ENCODE results near the gene APOL3. TPM values are rescaled to one million over a fixed set of nuclear protein-coding genes. Genes with fewer than 3 reads are reported as not detected.

The APOL3 gene
- polyA plus RNA-seq, 1 of the 3 experiments (the other 2 are of a cell fraction) = 1.1 TPM

DNA sequence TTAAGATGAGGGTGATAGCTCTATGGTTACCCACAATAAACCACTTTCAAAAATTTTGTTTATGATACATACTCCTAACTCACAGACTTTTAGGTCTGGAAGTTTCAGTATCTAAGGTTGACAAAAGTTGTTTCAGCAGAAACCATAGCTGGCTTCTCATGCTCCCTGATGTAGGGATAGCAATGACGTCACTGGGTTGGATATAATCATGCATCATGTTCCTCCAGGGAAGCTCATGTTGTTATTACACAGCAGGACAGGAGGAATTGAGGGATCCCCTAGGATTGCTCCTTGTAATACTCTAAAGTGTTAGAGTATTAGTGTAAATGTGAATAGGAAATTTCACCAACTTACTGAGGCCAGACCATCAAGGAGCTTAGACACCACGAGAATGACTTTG is 23.6 kb downstream of the APOL3 start:
- Histone ChIP-seq H3K9me3 (no peaks in the 10 kb centered on the region), H3F3A (replicated peaks; ENCODE audit: insufficient read depth) (no peaks in the 10 kb centered on the region), H3K4me3 (ENCODE audit: low read depth in 2 of 2, low read length in 1 of 2) (no peak overlapping the region), H3K9me2 (no peaks in the 10 kb centered on the region), H3K27ac (ENCODE audit: low read depth in 2 of 2, low read length in 1 of 2) (no peak overlapping the region), H3K36me3 (replicated peaks in 1 of 2; ENCODE audit: control insufficient read depth in 1 of 2, insufficient read depth in 2 of 2, low read length in 1 of 2) (no peaks in the 10 kb centered on the region), H3K4me2 (no peak overlapping the region), H2AFZ (ENCODE audit: low read depth) (no peak overlapping the region), H3K79me2 (ENCODE audit: insufficient read depth) (no peaks in the 10 kb centered on the region), H3K27me3 (ENCODE audit: insufficient read depth) (peaks cover 14% of the 10 kb centered on the region; the same call in 1 of the 2 replicates), H4K20me1 (ENCODE audit: insufficient read depth) (no peaks in the 10 kb centered on the region), H3K9ac (no peak overlapping the region), H3K4me1 (ENCODE audit: control insufficient read depth in 1 of 2, insufficient read depth in 2 of 2, low read depth in 1 of 2, low read length in 1 of 2) (no peaks in the 10 kb centered on the region)
- no peak for DNase-seq
- POLR2A ChIA-PET = no interaction called here
- CTCF ChIA-PET = interaction anchor here (0.9 to 2.4 kb wide), 5 partner anchors 12 to 150 kb away, joined by 3 to 12 read pairs (median 5); no protein-coding TSS in a partner anchor
- TF ChIP-seq, protein P1, sequence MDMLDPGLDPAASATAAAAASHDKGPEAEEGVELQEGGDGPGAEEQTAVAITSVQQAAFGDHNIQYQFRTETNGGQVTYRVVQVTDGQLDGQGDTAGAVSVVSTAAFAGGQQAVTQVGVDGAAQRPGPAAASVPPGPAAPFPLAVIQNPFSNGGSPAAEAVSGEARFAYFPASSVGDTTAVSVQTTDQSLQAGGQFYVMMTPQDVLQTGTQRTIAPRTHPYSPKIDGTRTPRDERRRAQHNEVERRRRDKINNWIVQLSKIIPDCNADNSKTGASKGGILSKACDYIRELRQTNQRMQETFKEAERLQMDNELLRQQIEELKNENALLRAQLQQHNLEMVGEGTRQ (IDR thresholded peaks at IDR 0.05; ENCODE audit: borderline replicate concordance, low read depth, low read length) = no peak
- TF ChIP-seq SIN3A (IDR thresholded peaks at IDR 0.05; ENCODE audit: borderline replicate concordance, low read depth, low read length) (no peak), TEAD4 (IDR thresholded peaks at IDR 0.05; ENCODE audit: borderline replicate concordance, insufficient read depth) (no peak), YY1 (IDR thresholded peaks at IDR 0.05; ENCODE audit: low read depth) (no peak), GABPA (IDR thresholded peaks at IDR 0.05; ENCODE audit: low read depth) (no peak), MXI1 (IDR thresholded peaks at IDR 0.05; ENCODE audit: low read depth, low read length) (no peak)
- TF ChIP-seq, protein P2, sequence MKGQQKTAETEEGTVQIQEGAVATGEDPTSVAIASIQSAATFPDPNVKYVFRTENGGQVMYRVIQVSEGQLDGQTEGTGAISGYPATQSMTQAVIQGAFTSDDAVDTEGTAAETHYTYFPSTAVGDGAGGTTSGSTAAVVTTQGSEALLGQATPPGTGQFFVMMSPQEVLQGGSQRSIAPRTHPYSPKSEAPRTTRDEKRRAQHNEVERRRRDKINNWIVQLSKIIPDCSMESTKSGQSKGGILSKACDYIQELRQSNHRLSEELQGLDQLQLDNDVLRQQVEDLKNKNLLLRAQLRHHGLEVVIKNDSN (IDR thresholded peaks at IDR 0.05; ENCODE audit: borderline replicate concordance, low read depth) = no peak
- TF ChIP-seq, protein P3, sequence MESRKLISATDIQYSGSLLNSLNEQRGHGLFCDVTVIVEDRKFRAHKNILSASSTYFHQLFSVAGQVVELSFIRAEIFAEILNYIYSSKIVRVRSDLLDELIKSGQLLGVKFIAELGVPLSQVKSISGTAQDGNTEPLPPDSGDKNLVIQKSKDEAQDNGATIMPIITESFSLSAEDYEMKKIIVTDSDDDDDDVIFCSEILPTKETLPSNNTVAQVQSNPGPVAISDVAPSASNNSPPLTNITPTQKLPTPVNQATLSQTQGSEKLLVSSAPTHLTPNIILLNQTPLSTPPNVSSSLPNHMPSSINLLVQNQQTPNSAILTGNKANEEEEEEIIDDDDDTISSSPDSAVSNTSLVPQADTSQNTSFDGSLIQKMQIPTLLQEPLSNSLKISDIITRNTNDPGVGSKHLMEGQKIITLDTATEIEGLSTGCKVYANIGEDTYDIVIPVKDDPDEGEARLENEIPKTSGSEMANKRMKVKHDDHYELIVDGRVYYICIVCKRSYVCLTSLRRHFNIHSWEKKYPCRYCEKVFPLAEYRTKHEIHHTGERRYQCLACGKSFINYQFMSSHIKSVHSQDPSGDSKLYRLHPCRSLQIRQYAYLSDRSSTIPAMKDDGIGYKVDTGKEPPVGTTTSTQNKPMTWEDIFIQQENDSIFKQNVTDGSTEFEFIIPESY (IDR thresholded peaks at IDR 0.05; ENCODE audit: borderline replicate concordance, low read depth) = no peak
- TF ChIP-seq, protein P4, sequence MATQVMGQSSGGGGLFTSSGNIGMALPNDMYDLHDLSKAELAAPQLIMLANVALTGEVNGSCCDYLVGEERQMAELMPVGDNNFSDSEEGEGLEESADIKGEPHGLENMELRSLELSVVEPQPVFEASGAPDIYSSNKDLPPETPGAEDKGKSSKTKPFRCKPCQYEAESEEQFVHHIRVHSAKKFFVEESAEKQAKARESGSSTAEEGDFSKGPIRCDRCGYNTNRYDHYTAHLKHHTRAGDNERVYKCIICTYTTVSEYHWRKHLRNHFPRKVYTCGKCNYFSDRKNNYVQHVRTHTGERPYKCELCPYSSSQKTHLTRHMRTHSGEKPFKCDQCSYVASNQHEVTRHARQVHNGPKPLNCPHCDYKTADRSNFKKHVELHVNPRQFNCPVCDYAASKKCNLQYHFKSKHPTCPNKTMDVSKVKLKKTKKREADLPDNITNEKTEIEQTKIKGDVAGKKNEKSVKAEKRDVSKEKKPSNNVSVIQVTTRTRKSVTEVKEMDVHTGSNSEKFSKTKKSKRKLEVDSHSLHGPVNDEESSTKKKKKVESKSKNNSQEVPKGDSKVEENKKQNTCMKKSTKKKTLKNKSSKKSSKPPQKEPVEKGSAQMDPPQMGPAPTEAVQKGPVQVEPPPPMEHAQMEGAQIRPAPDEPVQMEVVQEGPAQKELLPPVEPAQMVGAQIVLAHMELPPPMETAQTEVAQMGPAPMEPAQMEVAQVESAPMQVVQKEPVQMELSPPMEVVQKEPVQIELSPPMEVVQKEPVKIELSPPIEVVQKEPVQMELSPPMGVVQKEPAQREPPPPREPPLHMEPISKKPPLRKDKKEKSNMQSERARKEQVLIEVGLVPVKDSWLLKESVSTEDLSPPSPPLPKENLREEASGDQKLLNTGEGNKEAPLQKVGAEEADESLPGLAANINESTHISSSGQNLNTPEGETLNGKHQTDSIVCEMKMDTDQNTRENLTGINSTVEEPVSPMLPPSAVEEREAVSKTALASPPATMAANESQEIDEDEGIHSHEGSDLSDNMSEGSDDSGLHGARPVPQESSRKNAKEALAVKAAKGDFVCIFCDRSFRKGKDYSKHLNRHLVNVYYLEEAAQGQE (IDR thresholded peaks at IDR 0.05; ENCODE audit: low read depth, low read length) = no peak
- 69% methylated on average over 2 of the region's 2 CpGs for WGBS (ENCODE audit: low lambda C conversion rate)

All from SK-N-SH (cell line).